ENCODE measurements around the gene TAS1R3.

DNA sequence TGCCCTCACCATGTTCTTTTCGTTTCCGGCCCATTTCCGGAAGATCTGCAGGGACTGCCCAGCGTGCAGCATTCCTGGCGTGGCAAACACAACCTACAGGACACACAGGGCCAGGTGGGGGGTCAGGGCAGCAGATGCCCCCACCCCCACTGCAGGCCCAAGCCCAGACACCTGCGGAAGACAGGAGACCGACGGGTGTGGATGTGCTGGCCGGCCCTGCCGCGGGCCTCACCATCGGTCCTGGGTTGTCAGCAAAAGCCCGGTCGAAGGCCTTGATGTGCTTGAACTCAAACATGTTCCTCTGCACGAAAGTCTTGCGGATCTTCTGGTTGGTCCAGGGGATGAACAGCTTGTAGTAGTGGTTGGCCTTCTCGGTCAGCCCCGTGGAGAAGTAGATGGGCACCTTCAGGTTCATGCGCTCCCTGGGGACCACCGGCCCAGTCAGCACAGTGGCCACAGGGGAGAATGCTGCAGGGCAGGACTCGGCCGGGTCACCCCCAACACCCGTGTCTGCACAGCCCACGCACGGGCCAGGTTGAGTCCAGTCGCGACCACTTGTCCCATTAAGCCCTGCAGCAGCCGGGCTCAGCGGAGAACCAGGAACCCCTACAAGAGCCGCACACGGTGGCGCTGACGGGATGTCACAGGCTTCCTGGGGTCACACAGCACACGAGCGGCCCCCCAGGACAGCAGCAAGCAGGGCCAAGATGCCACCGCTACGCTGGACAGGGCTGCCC lies 17.4 kb upstream of the TAS1R3 start:
- TF ChIP-seq, protein P1, sequence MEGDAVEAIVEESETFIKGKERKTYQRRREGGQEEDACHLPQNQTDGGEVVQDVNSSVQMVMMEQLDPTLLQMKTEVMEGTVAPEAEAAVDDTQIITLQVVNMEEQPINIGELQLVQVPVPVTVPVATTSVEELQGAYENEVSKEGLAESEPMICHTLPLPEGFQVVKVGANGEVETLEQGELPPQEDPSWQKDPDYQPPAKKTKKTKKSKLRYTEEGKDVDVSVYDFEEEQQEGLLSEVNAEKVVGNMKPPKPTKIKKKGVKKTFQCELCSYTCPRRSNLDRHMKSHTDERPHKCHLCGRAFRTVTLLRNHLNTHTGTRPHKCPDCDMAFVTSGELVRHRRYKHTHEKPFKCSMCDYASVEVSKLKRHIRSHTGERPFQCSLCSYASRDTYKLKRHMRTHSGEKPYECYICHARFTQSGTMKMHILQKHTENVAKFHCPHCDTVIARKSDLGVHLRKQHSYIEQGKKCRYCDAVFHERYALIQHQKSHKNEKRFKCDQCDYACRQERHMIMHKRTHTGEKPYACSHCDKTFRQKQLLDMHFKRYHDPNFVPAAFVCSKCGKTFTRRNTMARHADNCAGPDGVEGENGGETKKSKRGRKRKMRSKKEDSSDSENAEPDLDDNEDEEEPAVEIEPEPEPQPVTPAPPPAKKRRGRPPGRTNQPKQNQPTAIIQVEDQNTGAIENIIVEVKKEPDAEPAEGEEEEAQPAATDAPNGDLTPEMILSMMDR (IDR thresholded peaks at IDR 0.05; ENCODE audit: poor library complexity, severe bottlenecking): no peak
- TF ChIP-seq MXI1 (conservative IDR thresholded peaks at IDR 0.05; ENCODE audit: poor library complexity, severe bottlenecking): no peak
- no peak for TF ChIP-seq TAF1 (IDR thresholded peaks at IDR 0.05; ENCODE audit: low read depth)
- TF ChIP-seq POLR2AphosphoS5 (IDR thresholded peaks at IDR 0.05): no peak
- no peak for TF ChIP-seq EZH2 (IDR thresholded peaks at IDR 0.05; ENCODE audit: borderline replicate concordance, insufficient read depth, low read length, poor library complexity, severe bottlenecking)
- TF ChIP-seq EP300 (conservative IDR thresholded peaks at IDR 0.05; ENCODE audit: poor library complexity, severe bottlenecking): no peak

All from neural cell (in vitro differentiated cells).